GOT3 (cell line): Measurements from ENCODE around the gene RAB6A.
"Not testable (repeated sequence)": the region's sequence is repeated elsewhere in the genome, so short reads cannot be mapped to it uniquely, and the experiment has no call there.

Source experiments
- DNase-seq: peaks from one replicate; lab custom pipeline; 2025; ENCODE audit warnings: mixed read lengths; lab: John Stamatoyannopoulos, UW

The RAB6A gene

GRCh38 chr11:73762732-73763131 is 1.9 kb upstream of the RAB6A start:
- DNase-seq: no peak

GRCh38 chr11:73761403-73761945 is 600 bp upstream of the RAB6A start:
- no peak for DNase-seq

- no peak for DNase-seq
Measured at GRCh38 chr11:73760135-73760678, 667 bp downstream of the RAB6A start.

GRCh38 chr11:73759610-73760134 is 1.2 kb downstream of the RAB6A start:
- DNase-seq: no peak

GRCh38 chr11:73758451-73758850 is 2.4 kb downstream of the RAB6A start:
- no peak for DNase-seq

- DNase-seq: no peak
Measured at GRCh38 chr11:73757598-73757997, 3.3 kb downstream of the RAB6A start.

GRCh38 chr11:73755670-73756069 is 5.2 kb downstream of the RAB6A start:
- no peak for DNase-seq

GRCh38 chr11:73753938-73754337 is 6.9 kb downstream of the RAB6A start:
- no peak for DNase-seq

- DNase-seq: no peak
Measured at GRCh38 chr11:73752903-73753302, 8.0 kb downstream of the RAB6A start.

- DNase-seq: no peak
Measured at GRCh38 chr11:73752216-73752867, 8.5 kb downstream of the RAB6A start.

GRCh38 chr11:73750862-73751261 is 10.0 kb downstream of the RAB6A start:
- not testable (repeated sequence) for DNase-seq

- DNase-seq: no peak
Measured at GRCh38 chr11:73750228-73750627, 10.6 kb downstream of the RAB6A start.

GRCh38 chr11:73749118-73749517 is 11.8 kb downstream of the RAB6A start:
- DNase-seq: no peak

GRCh38 chr11:73748300-73748699 is 12.6 kb downstream of the RAB6A start:
- DNase-seq: no peak

- DNase-seq: no peak
Measured at GRCh38 chr11:73747762-73748161, 13.1 kb downstream of the RAB6A start.

GRCh38 chr11:73746701-73747100 is 14.2 kb downstream of the RAB6A start:
- DNase-seq: no peak

- DNase-seq: no peak
Measured at GRCh38 chr11:73743045-73743444, 17.8 kb downstream of the RAB6A start.

GRCh38 chr11:73735959-73736358 is 24.9 kb downstream of the RAB6A start:
- DNase-seq: not testable (repeated sequence)

GRCh38 chr11:73734993-73735392 is 25.9 kb downstream of the RAB6A start:
- DNase-seq: no peak

GRCh38 chr11:73734011-73734410 is 26.9 kb downstream of the RAB6A start:
- DNase-seq: not testable (repeated sequence)

- not testable (repeated sequence) for DNase-seq
Measured at GRCh38 chr11:73732936-73733335, 27.9 kb downstream of the RAB6A start.

GRCh38 chr11:73729594-73730206 is 31.2 kb downstream of the RAB6A start:
- no peak for DNase-seq

- no peak for DNase-seq
Measured at GRCh38 chr11:73728000-73728399, 32.9 kb downstream of the RAB6A start.
